Measurements from ENCODE around the gene ANGPTL4.
A peak's percentile ranks its signal among the peaks of the same experiment; 100 is the strongest.

The ANGPTL4 gene

GRCh38 chr19:8421484-8422461 is 57.8 kb downstream of the ANGPTL4 start:
- TF ChIP-seq, protein P1, sequence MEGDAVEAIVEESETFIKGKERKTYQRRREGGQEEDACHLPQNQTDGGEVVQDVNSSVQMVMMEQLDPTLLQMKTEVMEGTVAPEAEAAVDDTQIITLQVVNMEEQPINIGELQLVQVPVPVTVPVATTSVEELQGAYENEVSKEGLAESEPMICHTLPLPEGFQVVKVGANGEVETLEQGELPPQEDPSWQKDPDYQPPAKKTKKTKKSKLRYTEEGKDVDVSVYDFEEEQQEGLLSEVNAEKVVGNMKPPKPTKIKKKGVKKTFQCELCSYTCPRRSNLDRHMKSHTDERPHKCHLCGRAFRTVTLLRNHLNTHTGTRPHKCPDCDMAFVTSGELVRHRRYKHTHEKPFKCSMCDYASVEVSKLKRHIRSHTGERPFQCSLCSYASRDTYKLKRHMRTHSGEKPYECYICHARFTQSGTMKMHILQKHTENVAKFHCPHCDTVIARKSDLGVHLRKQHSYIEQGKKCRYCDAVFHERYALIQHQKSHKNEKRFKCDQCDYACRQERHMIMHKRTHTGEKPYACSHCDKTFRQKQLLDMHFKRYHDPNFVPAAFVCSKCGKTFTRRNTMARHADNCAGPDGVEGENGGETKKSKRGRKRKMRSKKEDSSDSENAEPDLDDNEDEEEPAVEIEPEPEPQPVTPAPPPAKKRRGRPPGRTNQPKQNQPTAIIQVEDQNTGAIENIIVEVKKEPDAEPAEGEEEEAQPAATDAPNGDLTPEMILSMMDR (IDR thresholded peaks at IDR 0.05; ENCODE audit: low read depth, low read length), result no peak
- H3K4me3 ChIP-seq (replicated peaks in 1 of 2; ENCODE audit: low read depth in 2 of 2, low read length in 2 of 2), result no peak overlapping the region
- no peak for DNase-seq (ENCODE audit: low read depth in 2 of 2)

DNA sequence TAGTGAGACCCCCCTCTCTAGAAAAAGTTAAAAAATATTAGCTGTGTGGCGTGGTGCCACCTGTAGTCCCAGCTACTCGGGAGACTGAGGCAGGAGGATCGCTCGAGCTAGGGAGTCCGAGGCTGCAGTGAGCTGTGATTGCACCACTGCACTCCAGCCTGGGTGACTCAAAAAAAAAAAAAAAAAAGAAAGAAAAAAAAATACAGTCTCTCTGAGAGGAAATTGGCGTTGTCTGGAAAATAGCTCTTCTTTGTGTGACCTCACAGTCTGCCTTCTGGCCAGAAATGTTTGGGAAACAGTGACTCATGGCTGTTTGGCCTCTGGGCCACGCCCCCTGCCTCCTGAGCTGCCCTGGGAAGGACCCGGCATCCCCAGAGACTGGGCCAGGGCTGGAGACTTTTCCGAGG is 59.9 kb downstream of the ANGPTL4 start:
- H3K4me3 ChIP-seq (replicated peaks in 1 of 2; ENCODE audit: low read depth in 2 of 2, low read length in 2 of 2), result no peak overlapping the region
- DNase-seq (ENCODE audit: low read depth in 2 of 2), result peak; percentile 99
- TF ChIP-seq, protein P1 (IDR thresholded peaks at IDR 0.05; ENCODE audit: low read depth, low read length), result no peak

All from cardiac fibroblast (primary cell).